Measurements from ENCODE around the gene ZNF562.

DNA sequence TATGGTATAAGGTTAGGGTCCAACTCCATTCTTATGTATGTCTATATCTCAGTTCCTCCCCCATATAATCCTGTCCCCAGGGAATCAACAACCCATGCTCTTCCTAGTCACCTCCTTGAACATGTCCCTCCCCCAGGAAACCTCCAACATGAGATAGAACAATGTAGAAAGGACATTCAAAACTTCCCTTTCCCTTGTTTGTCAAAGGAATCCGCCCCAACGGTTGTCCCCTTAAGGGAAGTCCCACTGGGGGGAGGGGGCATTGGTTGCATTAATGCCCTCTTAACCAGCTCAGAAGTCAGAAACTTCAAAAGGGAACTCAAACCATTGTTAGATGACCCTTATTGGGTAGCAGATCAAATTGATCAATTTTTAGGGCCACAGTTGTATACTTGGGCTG is 47.0 kb downstream of the ZNF562 start:
- no peak for TF ChIP-seq CTCF (IDR thresholded peaks at IDR 0.05)
- no peak for TF ChIP-seq POLR2A (IDR thresholded peaks at IDR 0.05)
- TF ChIP-seq POLR2AphosphoS5 (IDR thresholded peaks at IDR 0.05): no peak
- TF ChIP-seq EP300 (IDR thresholded peaks at IDR 0.05): no peak

Data from stomach (tissue), 4 donors.